Melanocyte of skin (primary cell): Measurements from ENCODE around the gene SUGCT. TPM values are rescaled to one million over a fixed set of nuclear protein-coding genes. Genes with fewer than 3 reads are reported as not detected.

Experiments used
- small RNA-seq, 2 donors: library from RNA; depleted of rRNA; stranded (forward); fragments of <200 nt; gene quantifications; one replicate each; pipeline ENCODE3, GENCODE V24; 2012
- total RNA-seq, 2 donors: library from RNA; depleted of rRNA; stranded (reverse); fragments of >200 nt; gene quantifications; 2 replicates each; pipeline ENCODE4 v1.2.3, GENCODE V29; 2012

The SUGCT gene
- total RNA-seq: 1 to 10 TPM; 3.7 to 5.2 TPM

DNA sequence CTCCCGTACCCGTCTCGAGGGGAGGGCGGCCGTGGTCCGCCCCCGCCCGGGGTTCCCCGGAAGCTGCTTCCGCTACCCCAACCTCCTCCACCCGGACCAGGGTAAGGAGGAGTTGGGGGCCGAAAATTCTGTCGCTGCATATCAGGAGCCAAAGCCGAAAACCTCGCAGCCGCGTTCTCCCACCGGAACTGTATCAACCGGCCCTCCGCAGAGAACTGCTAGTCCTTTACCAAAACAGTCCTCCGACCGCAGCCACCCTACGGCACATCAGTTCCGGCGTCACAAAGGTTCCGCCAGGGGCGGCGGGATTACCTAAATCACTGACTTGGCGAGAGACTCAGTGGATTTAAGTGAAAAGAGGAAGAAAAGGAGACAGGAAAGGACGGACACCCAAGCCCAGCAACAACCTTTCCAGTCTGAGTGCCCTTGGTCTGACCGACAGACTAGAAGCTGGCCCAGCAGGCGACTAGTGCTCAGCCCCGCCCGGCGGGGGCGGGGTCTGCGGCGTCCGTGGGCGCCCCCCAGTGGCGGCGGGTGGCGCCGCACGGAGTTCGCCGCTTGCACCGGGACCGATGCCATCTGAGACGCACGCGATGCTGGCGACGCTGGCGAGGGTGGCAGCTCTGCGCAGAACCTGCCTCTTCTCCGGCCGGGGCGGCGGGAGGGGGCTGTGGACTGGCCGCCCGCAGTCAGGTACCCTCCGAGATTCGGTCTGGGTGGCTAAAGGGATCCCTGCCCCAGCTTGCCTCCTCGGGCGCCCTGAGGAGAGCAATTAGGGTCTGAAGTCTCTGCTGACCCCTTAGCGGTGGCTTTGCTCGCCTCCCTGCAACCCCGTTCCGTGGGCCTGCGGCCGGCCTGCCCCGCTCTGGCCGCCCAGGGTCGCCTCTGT is at the start of gene SUGCT, which contains the start of gene MPLKIP:
SUGCT (plus strand) TSS at position 578 of the 889 bp plus-strand sequence.
MPLKIP (minus strand) TSS at position 195 of the 889 bp plus-strand sequence; CDS start at position 140, 55 bp downstream.

Small RNAs within 50 kb of the gene (small RNA-seq; reads per million reads assigned to genes)
- gene AC006023.1: 0 reads per million in 2 donors
- 0 reads per million in 2 donors for gene AC006023.2

Other genes starting within 250 kb of the SUGCT start
- 10 to 100 TPM; 41.6 to 49.3 TPM for gene CDK13, start 184.7 kb upstream of the SUGCT start, total RNA-seq
- 10 to 100 TPM in 1 of 2 donors, 1 to 10 TPM in 1; 8.6 to 11.7 TPM for gene MPLKIP, start 383 bp upstream of the SUGCT start, total RNA-seq